HG03457 (cell line): Measurements from ENCODE around the gene GPR135.

Experiments used
- ATAC-seq: cut with Tn5 transposase; IDR thresholded peaks from one replicate; pipeline ENCODE4 v1.9.1; 2021; ENCODE audit warnings: moderate number of reproducible peaks; ENCODE audit not compliant: unreplicated experiment

The GPR135 gene

GRCh38 chr14:59424341-59425071 lies 40.7 kb downstream of the GPR135 start:
- no peak for ATAC-seq

GRCh38 chr14:59422069-59422881 lies 42.9 kb downstream of the GPR135 start:
- ATAC-seq: no peak

GRCh38 chr14:59419303-59419702 lies 45.9 kb downstream of the GPR135 start:
- no peak for ATAC-seq

GRCh38 chr14:59417311-59417710 lies 47.9 kb downstream of the GPR135 start:
- no peak for ATAC-seq

- no peak for ATAC-seq
Observed at GRCh38 chr14:59415836-59416602, 49.2 kb downstream of the GPR135 start.
